Measurements from ENCODE around the gene F5.

GRCh38 chr1:169495046-169495775 is 91.1 kb downstream of the F5 start:
- TF ChIP-seq, protein P1, sequence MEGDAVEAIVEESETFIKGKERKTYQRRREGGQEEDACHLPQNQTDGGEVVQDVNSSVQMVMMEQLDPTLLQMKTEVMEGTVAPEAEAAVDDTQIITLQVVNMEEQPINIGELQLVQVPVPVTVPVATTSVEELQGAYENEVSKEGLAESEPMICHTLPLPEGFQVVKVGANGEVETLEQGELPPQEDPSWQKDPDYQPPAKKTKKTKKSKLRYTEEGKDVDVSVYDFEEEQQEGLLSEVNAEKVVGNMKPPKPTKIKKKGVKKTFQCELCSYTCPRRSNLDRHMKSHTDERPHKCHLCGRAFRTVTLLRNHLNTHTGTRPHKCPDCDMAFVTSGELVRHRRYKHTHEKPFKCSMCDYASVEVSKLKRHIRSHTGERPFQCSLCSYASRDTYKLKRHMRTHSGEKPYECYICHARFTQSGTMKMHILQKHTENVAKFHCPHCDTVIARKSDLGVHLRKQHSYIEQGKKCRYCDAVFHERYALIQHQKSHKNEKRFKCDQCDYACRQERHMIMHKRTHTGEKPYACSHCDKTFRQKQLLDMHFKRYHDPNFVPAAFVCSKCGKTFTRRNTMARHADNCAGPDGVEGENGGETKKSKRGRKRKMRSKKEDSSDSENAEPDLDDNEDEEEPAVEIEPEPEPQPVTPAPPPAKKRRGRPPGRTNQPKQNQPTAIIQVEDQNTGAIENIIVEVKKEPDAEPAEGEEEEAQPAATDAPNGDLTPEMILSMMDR (conservative IDR thresholded peaks at IDR 0.05; ENCODE audit: low read depth, low read length): no peak
- no peak for TF ChIP-seq EZH2 (IDR thresholded peaks at IDR 0.05; ENCODE audit: borderline replicate concordance, low read depth, low read length, poor library complexity, severe bottlenecking)

Data from A673 (cell line).